Natural killer cell treated with Interleukin-12 subunit alpha and Interleukin-12 subunit beta and Interleukin-15 and Interleukin-18, amount 100 ng/mL, for 72 hours (primary cell): Measurements from ENCODE around the gene C1QL1. TPM values are rescaled to one million over a fixed set of nuclear protein-coding genes. Genes with fewer than 3 reads are reported as not detected.

ENCODE experiments used
- ATAC-seq, 2 donors: fragments of 150-1000 bp; cut with Tn5 transposase in 1 of 2; sonication (Bioruptor Pico), chemical (Tn5 transposase) in 1 of 2; 2 replicates each; pipeline ENCODE4 v1.10.0; 2021
- DNase-seq: peaks from one replicate; pipeline ENCODE4 v3.0.0; 2022; ENCODE audit warnings: low spot score
- H3K27ac Mint-ChIP-seq, 2 donors: 1 replicate in 1 of 2; 2 replicates in 1 of 2; pipeline ENCODE4 v1.8.0; 2022; ENCODE audit warnings: mixed read lengths in 2 of 2, mild to moderate bottlenecking in 1 of 2, moderate library complexity in 1 of 2
- H3K27me3 Mint-ChIP-seq, 2 donors: 1 replicate in 1 of 2; 2 replicates in 1 of 2; pipeline ENCODE4 v1.8.0; 2022; ENCODE audit warnings: mixed read lengths in 2 of 2
- H3K36me3 Mint-ChIP-seq: one replicate; pipeline ENCODE4 v1.8.0; 2022; ENCODE audit warnings: mixed read lengths
- H3K4me1 Mint-ChIP-seq, 2 donors: 1 replicate in 1 of 2; 2 replicates in 1 of 2; pipeline ENCODE4 v1.8.0; 2022; ENCODE audit warnings: low read depth in 2 of 2, mixed read lengths in 2 of 2, mild to moderate bottlenecking in 1 of 2
- H3K4me3 Mint-ChIP-seq: one replicate; pipeline ENCODE4 v1.8.0; 2022; ENCODE audit warnings: mixed read lengths
- H3K9me3 Mint-ChIP-seq: 2 replicates; pipeline ENCODE4 v1.8.0; 2022; ENCODE audit warnings: mixed read lengths
- total RNA-seq, 2 donors: library from RNA; stranded (reverse); gene quantifications; one replicate each; pipeline ENCODE4 v1.2.3, GENCODE V29; 2022

The C1QL1 gene
- total RNA-seq, 2 donors from 2014 or later = not detected

- Mint-ChIP-seq H3K4me1 (peaks cover 5 to 8% of the 10 kb centered on the region in 2 donors), H3K27me3 (no peaks in the 10 kb centered on the region), H3K9me3 (no peaks in the 10 kb centered on the region), H3K27ac (no peak overlapping the region), H3K4me3 (no peak overlapping the region), H3K36me3 (no peaks in the 10 kb centered on the region)
- DNase-seq (no peak), ATAC-seq (no peak)
Measured at GRCh38 chr17:44940317-44940716, 27.8 kb downstream of the C1QL1 start.

- Mint-ChIP-seq H3K9me3 (no peaks in the 10 kb centered on the region), H3K36me3 (no peaks in the 10 kb centered on the region)
Measured at GRCh38 chr17:44935116-44935515, 33.0 kb downstream of the C1QL1 start.

GRCh38 chr17:44934745-44935105, 33.4 kb downstream of the C1QL1 start:
- Mint-ChIP-seq H3K36me3 (no peaks in the 10 kb centered on the region), H3K4me1 (peaks cover 0 to 5% of the 10 kb centered on the region in 2 donors), H3K9me3 (no peaks in the 10 kb centered on the region), H3K27ac (no peak overlapping the region), H3K4me3 (no peak overlapping the region), H3K27me3 (no peaks in the 10 kb centered on the region)
- DNase-seq (no peak), ATAC-seq (peak in 1 of 2 donors; percentile 20)

More at GRCh38 chr17:44935116-44935515, 33.0 kb downstream of the C1QL1 start:
- Mint-ChIP-seq H3K27ac (no peak overlapping the region), H3K4me1 (peaks cover 0 to 5% of the 10 kb centered on the region in 2 donors), H3K4me3 (no peak overlapping the region), H3K27me3 (no peaks in the 10 kb centered on the region)
- DNase-seq = no peak
- ATAC-seq = peak in 1 of 2 donors; percentile 38

GRCh38 chr17:44933824-44934744, 34.0 kb downstream of the C1QL1 start:
- Mint-ChIP-seq H3K9me3 (no peaks in the 10 kb centered on the region), H3K4me3 (no peak overlapping the region), H3K27ac (no peak overlapping the region), H3K4me1 (peaks cover 0 to 5% of the 10 kb centered on the region in 2 donors), H3K36me3 (no peaks in the 10 kb centered on the region), H3K27me3 (no peaks in the 10 kb centered on the region)
- ATAC-seq (no peak), DNase-seq (no peak)

GRCh38 chr17:44932787-44933097, 35.4 kb downstream of the C1QL1 start:
- no peak overlapping the region for H3K4me3 Mint-ChIP-seq
- peaks cover 0 to 5% of the 10 kb centered on the region in 2 donors for H3K4me1 Mint-ChIP-seq
- ATAC-seq (no peak), DNase-seq (no peak)
- H3K36me3 Mint-ChIP-seq = no peaks in the 10 kb centered on the region
- H3K27me3 Mint-ChIP-seq = no peaks in the 10 kb centered on the region
- H3K9me3 Mint-ChIP-seq = no peaks in the 10 kb centered on the region
- no peak overlapping the region for H3K27ac Mint-ChIP-seq

GRCh38 chr17:44932096-44932786, 35.9 kb downstream of the C1QL1 start:
- no peaks in the 10 kb centered on the region for H3K9me3 Mint-ChIP-seq
- DNase-seq = no peak
- H3K27ac Mint-ChIP-seq = no peak overlapping the region
- no peaks in the 10 kb centered on the region for H3K36me3 Mint-ChIP-seq
- H3K27me3 Mint-ChIP-seq = no peaks in the 10 kb centered on the region
- H3K4me3 Mint-ChIP-seq = no peak overlapping the region
- peaks cover 0 to 5% of the 10 kb centered on the region in 2 donors for H3K4me1 Mint-ChIP-seq
- ATAC-seq = no peak

GRCh38 chr17:44931376-44931775, 36.7 kb downstream of the C1QL1 start:
- no peaks in the 10 kb centered on the region for H3K36me3 Mint-ChIP-seq
- no peaks in the 10 kb centered on the region for H3K27me3 Mint-ChIP-seq
- no peak overlapping the region for H3K4me3 Mint-ChIP-seq
- ATAC-seq (no peak), DNase-seq (no peak)
- H3K9me3 Mint-ChIP-seq = no peaks in the 10 kb centered on the region
- H3K4me1 Mint-ChIP-seq = peaks cover 0 to 5% of the 10 kb centered on the region in 2 donors
- H3K27ac Mint-ChIP-seq = no peak overlapping the region

- ATAC-seq (no peak), DNase-seq (no peak)
- H3K27ac Mint-ChIP-seq = no peak overlapping the region
- H3K4me3 Mint-ChIP-seq = no peak overlapping the region
- H3K4me1 Mint-ChIP-seq = peaks cover 0 to 4% of the 10 kb centered on the region in 2 donors
- no peaks in the 10 kb centered on the region for H3K36me3 Mint-ChIP-seq
- no peaks in the 10 kb centered on the region for H3K27me3 Mint-ChIP-seq
- no peaks in the 10 kb centered on the region for H3K9me3 Mint-ChIP-seq
Measured at GRCh38 chr17:44930667-44931066, 37.4 kb downstream of the C1QL1 start.

- ATAC-seq (no peak), DNase-seq (no peak)
- Mint-ChIP-seq H3K4me1 (no peaks in the 10 kb centered on the region), H3K27ac (no peak overlapping the region), H3K4me3 (no peak overlapping the region), H3K36me3 (no peaks in the 10 kb centered on the region), H3K9me3 (no peaks in the 10 kb centered on the region), H3K27me3 (no peaks in the 10 kb centered on the region)
Measured at GRCh38 chr17:44928950-44929720, 39.0 kb downstream of the C1QL1 start.

- Mint-ChIP-seq H3K4me3 (no peak overlapping the region), H3K27ac (no peak overlapping the region), H3K27me3 (no peaks in the 10 kb centered on the region), H3K36me3 (no peaks in the 10 kb centered on the region), H3K9me3 (no peaks in the 10 kb centered on the region), H3K4me1 (no peaks in the 10 kb centered on the region)
- ATAC-seq (no peak), DNase-seq (no peak)
Measured at GRCh38 chr17:44928136-44928535, 40.0 kb downstream of the C1QL1 start.

- no peaks in the 10 kb centered on the region for H3K27me3 Mint-ChIP-seq
- DNase-seq = no peak
- no peaks in the 10 kb centered on the region for H3K9me3 Mint-ChIP-seq
Measured at GRCh38 chr17:44927696-44928095, 40.4 kb downstream of the C1QL1 start.

GRCh38 chr17:44926821-44927525, 41.1 kb downstream of the C1QL1 start:
- H3K36me3 Mint-ChIP-seq = no peaks in the 10 kb centered on the region
- no peak overlapping the region for H3K4me3 Mint-ChIP-seq
- no peak overlapping the region for H3K27ac Mint-ChIP-seq
- no peak for ATAC-seq
- H3K9me3 Mint-ChIP-seq = no peaks in the 10 kb centered on the region
- H3K27me3 Mint-ChIP-seq = no peaks in the 10 kb centered on the region
- DNase-seq = no peak
- no peaks in the 10 kb centered on the region for H3K4me1 Mint-ChIP-seq

More at GRCh38 chr17:44927696-44928095, 40.4 kb downstream of the C1QL1 start:
- no peak overlapping the region for H3K4me3 Mint-ChIP-seq
- H3K4me1 Mint-ChIP-seq = no peaks in the 10 kb centered on the region
- no peak overlapping the region for H3K27ac Mint-ChIP-seq
- no peak for ATAC-seq
- H3K36me3 Mint-ChIP-seq = no peaks in the 10 kb centered on the region
